GM12874 (cell line): ENCODE data around the gene CHST15.

Experiments used
- TF ChIP-seq, protein P1 (sequence below): IDR thresholded peaks from 2 replicates; pipeline ENCODE4 v1.5.1; 2011; ENCODE audit warnings: low read depth, mild to moderate bottlenecking, control low read depth, low read length, moderate library complexity; ENCODE audit not compliant: insufficient read depth

Gene CHST15

DNA sequence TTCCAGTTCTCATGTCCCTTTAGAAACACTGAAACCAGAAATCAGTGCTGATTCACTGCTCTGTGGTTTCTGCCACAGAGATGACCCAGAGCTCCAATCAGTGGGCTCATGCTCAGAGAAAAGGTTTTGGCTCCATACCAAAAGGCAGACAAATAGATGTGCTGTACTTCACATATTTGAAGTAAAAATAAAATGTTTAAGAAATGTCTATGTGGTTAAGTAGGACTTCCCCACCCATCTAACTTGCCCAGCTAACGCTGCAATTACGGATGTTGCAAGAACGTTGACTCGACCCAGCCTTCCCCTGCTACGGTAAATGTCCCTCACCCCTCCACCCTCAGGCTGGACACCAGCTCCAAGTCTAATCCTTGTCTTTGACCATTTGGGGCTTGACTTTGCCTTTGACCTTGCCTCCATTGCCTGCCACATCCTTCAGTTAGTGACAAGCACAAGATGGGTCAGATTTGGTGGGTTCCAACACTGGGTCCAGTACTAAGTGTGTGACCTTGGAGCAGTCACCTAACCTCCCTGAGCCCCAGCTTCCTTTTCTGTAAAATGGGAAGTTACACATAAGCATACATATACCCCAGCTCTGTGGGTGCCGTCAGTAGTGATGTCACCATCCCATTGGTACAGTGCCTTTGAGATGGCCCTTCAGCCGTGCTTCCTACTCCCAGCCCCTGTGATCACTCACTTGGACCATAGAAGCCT is 95.8 kb downstream of the CHST15 start:
- TF ChIP-seq, protein P1, sequence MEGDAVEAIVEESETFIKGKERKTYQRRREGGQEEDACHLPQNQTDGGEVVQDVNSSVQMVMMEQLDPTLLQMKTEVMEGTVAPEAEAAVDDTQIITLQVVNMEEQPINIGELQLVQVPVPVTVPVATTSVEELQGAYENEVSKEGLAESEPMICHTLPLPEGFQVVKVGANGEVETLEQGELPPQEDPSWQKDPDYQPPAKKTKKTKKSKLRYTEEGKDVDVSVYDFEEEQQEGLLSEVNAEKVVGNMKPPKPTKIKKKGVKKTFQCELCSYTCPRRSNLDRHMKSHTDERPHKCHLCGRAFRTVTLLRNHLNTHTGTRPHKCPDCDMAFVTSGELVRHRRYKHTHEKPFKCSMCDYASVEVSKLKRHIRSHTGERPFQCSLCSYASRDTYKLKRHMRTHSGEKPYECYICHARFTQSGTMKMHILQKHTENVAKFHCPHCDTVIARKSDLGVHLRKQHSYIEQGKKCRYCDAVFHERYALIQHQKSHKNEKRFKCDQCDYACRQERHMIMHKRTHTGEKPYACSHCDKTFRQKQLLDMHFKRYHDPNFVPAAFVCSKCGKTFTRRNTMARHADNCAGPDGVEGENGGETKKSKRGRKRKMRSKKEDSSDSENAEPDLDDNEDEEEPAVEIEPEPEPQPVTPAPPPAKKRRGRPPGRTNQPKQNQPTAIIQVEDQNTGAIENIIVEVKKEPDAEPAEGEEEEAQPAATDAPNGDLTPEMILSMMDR: no peak

DNA sequence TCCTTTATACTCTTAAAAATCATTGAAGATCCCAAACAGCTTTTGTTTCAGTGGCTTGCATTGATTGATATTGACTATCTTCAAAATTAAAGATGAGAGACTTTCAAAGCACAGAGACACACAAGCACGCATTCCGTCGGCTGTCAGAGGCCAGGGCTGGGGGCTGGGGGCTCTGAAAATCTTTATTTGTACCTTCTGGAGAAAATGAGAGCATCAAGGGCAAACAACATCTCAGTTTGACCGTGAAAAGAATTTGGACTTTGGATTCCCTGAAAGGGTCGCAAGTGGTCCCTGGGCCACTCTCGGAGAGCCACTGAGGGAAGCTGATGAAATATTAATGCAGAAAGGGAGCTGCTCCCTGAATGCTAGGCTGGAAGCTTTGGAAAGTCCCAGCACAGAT is 96.4 kb downstream of the CHST15 start:
- TF ChIP-seq, protein P1: no peak

DNA sequence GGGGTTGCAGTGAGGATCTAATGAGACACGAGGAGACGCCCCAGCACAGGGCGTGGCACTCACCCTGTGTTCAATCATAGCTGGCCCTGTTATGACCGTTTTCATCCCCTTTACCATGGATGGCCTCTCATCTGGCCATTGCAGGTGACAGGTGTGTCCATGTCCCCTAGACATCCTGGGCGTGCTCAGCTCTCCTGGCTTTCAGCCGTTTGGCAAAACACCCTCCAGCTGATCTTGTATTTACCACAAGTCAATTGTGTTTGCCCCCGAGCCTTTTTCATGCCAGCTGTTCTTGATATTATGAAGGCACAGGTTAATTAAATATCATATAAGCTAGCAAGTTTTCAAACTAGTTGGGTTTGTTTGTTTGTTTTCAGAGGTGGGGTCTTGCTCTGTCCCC is 97.1 kb downstream of the CHST15 start:
- TF ChIP-seq, protein P1: no peak

DNA sequence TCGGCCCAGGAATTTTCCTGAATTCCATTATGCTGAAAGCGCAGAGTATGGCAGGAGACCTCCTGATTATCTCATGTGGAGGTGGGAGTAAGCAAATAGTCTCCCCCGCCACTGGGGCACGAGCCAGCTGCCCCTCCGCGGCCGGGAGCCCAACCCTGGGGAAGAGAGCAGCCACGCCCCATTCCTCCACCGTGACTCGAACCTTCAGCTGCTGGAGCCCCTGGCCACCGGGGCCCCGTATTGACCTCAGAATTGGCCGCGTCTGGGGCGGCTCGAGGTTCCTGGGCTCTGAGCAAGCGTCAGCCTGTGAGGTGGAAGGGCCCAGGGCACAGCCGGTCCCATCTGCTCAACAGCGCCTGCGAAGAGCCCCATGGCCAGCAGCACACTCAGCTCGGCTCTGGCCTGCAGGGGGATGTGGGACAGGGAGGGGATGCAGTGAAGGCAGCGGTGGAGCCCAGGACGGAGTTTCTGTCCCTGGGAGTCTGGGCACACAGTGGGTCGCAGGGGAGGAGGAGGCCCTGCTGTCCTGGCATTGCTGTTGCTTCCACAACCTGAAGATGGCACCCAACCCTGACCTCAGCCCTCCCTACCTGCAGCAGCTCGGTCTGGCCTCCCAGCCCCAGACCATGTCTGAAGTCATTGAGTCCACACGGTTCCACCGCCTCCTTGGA is 97.8 kb downstream of the CHST15 start:
- TF ChIP-seq, protein P1: peak; percentile 65

DNA sequence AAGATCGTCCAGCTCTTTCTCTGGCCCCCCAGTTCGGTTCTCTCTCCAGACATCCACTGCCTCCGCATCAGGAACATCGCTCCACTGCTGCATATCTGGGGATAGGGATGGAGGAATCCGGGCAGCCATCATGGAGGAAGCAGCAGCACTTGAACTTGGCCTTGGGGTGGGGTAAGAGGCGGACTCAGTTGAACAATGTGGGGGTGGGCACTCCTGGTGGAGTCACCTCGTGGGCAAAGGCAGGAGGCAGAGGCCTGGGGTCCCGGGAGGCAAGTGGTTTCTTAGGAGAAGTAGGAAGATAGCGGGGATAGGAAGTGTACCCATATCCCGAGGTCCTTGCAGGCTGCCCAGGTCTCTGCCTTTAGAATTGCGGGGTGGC is 98.3 kb downstream of the CHST15 start:
- TF ChIP-seq, protein P1: no peak

DNA sequence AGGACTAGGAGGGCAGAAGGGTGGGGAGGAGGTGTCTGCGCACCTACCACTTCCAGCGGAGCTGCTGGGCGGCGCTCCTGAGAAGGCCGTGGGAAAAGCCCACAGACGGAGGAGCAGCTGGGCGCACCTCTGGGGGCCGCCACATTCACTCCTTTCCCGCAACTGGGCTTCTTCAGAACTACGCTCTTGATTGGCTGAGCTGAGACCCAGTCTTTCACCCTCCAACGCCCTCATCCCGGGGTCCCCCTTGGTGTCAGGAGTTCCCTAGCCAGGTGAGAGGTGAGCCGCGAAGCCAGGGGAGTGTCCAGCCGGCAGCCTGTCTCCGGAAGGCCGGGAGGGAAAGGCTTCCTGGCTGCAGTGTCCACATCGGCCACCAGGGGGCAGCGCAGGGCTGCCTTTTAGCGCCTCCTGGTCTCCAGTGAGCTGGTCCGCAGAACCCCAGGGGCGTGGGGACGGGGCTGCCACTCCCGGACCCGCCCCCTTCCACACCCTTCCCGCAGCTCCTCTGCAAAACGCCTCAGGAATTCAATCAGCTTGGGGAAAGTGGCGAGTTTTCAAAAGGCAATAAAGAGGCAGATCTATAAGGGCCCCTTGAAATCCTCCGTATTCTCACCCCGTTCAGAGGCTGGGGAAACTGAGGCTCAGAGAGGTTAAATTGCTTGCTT is 98.8 kb downstream of the CHST15 start:
- TF ChIP-seq, protein P1: peak; percentile 97

DNA sequence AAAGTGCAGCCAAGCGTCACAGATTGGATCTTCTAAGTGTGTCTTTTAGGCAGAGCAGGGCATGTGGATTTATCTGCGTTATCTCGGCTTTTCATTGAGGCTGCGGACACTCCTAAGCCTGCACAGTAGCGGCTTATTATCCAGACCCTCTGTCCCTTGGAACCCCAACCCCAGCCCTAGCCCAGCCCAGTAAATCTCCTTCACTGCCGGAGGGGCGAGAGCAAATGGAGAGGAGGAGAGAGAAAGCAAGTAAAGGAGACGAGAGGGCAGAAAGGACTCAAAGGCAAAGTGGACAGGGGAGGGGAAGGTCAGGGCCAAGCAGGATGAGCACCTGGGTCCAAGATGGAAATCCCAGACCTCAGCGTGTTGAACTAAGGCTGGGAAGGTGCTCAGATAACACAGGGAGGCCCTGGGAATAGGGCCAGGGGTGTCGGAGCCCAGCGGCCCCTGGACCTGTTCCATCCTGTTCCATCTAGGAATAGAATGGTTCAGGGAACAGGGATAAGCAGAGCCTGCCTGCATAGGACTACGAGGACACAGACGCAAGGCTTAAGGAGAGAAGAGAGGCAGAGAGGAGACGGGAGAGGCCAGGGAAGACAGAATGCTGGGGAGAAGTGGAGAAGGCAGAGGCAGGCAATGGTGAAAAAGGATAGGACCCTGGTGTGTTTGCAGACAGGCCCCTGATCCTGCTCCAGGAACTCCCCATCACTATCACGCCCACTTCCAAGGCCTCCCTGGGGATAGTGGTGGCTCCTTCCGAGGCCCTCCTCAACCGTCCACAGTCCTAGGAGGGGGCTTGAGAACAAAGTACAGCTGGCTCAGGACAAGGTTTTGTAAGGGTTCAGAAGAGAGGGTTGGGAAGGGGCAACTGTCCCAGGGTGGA is 99.6 kb downstream of the CHST15 start:
- TF ChIP-seq, protein P1: no peak
